ENCODE measurements around the gene HERC6.
A peak's percentile ranks its signal among the peaks of the same experiment; 100 is the strongest.
"Not testable (repeated sequence)": the region's sequence is repeated elsewhere in the genome, so short reads cannot be mapped to it uniquely, and the experiment has no call there.

DNA sequence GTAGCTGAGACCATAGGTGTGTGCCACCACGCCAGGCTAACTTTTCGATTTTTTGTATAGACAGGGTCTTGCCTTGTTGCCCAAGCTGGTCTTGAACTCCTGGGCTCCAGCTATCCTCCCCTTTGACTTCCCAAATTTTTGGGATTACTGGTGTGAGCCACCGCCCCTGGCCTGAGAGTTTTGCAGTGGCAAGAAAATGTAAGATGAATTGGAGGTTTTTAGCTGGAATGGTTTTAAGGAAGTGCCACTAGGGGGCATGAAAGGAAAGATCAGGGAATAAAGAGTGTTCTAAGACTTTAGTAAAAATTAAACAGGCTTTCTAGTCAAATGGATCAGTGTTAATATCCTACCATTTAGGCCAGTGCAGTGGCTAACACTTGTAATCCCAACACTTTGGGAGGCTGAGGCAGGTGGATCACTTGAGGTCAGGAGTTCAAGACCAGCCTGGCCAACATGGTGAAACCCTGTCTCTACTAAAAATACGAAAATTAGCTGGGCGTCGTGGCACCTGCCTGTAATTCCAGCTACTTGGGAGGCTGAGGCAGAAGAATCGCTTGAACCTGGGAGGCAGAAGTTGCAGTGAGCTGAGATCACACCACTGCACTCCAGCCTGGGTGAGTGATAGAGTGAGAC, 9.4 kb upstream of the HERC6 start:
- TF ChIP-seq, protein P1, sequence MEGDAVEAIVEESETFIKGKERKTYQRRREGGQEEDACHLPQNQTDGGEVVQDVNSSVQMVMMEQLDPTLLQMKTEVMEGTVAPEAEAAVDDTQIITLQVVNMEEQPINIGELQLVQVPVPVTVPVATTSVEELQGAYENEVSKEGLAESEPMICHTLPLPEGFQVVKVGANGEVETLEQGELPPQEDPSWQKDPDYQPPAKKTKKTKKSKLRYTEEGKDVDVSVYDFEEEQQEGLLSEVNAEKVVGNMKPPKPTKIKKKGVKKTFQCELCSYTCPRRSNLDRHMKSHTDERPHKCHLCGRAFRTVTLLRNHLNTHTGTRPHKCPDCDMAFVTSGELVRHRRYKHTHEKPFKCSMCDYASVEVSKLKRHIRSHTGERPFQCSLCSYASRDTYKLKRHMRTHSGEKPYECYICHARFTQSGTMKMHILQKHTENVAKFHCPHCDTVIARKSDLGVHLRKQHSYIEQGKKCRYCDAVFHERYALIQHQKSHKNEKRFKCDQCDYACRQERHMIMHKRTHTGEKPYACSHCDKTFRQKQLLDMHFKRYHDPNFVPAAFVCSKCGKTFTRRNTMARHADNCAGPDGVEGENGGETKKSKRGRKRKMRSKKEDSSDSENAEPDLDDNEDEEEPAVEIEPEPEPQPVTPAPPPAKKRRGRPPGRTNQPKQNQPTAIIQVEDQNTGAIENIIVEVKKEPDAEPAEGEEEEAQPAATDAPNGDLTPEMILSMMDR (IDR thresholded peaks at IDR 0.05): peak; percentile 46 to 58 (median 54)
- not testable (repeated sequence) for TF ChIP-seq POLR2A (IDR thresholded peaks at IDR 0.05)
